D721Med (cell line): ENCODE measurements around the gene PTPRM.

Experiments used
- DNase-seq: peaks from one replicate; pipeline ENCODE4 v3.0.0; 2011; ENCODE audit warnings: low spot score; ENCODE audit not compliant: insufficient read length
- FAIRE-seq: peaks from 2 replicates; lab custom pipeline; 2011; peaks lifted over from hg19 to GRCh38; lab: Jason Lieb, UNC
- CTCF ChIP-seq: IDR thresholded peaks from 2 replicates; pipeline ENCODE4 v1.5.1; 2012; ENCODE audit warnings: mild to moderate bottlenecking, control low read depth; ENCODE audit not compliant: insufficient read depth; ENCODE audit errors: missing control alignments

The PTPRM gene

GRCh38 chr18:8286303-8286702 is 719.2 kb downstream of the PTPRM start:
- DNase-seq = no peak
- no peak for TF ChIP-seq CTCF
- no peak for FAIRE-seq

GRCh38 chr18:8287196-8287885 is 720.2 kb downstream of the PTPRM start:
- no peak for DNase-seq
- no peak for TF ChIP-seq CTCF
- no peak for FAIRE-seq

GRCh38 chr18:8288472-8289195 is 721.5 kb downstream of the PTPRM start:
- DNase-seq (no peak), FAIRE-seq (no peak)
- no peak for TF ChIP-seq CTCF

GRCh38 chr18:8290435-8290834 is 723.3 kb downstream of the PTPRM start:
- no peak for DNase-seq
- no peak for FAIRE-seq
- TF ChIP-seq CTCF = no peak

- FAIRE-seq (no peak), DNase-seq (no peak)
- no peak for TF ChIP-seq CTCF
Observed at GRCh38 chr18:8290913-8291312, 723.8 kb downstream of the PTPRM start.

GRCh38 chr18:8293184-8293583 is 726.1 kb downstream of the PTPRM start:
- DNase-seq = no peak
- TF ChIP-seq CTCF = no peak
- no peak for FAIRE-seq
